Heart left ventricle (tissue), 13 donors: Measurements from ENCODE around the gene CITED2.

Experiments
- CTCF ChIP-seq, 12 donors: fragments of 200-600 bp; sonication (generic) in 4 of 12; IDR thresholded peaks; one replicate each; pipeline versions ENCODE4 v1.5.0 to v1.8.0; 2018 to 2022; ENCODE audit warnings: antibody characterized with exemption in 12 of 12, mild to moderate bottlenecking in 5 of 12
- POLR2A ChIP-seq, 2 donors: fragments of 450-650 bp; IDR thresholded peaks; one replicate each; pipeline ENCODE4 v1.6.1; 2017; ENCODE audit warnings: antibody characterized with exemption in 2 of 2, mild to moderate bottlenecking in 2 of 2, moderate library complexity in 2 of 2
- donor health status: ischemic (EF 13 %, LVEDD 7.1; RV severe dilation, severe dysfunction).
- donor health status: DM: no; HTN: yes; CAD: no.
- donor health status: DM: no; HTN: no; CAD: no.
- donor health status: ischemic (EF 25% LVEDD 6.9; RV normal size, moderate dysfunction).
- donor health status: ischemic (EF 25% LVEDD 5.7; RV mildly dilated, moderate dysfunction).
- donor health status: ischemic (EF 35%, LVEDD 5.7; RV mildly dilated, moderate dysfunction).
- donor health status: nonischemic (EF 11% LVEDD 7.7; RV severe dilation, severe dysfunction).
- donor health status: DM: yes; HTN: yes; CAD: no.
- donor health status: PGD.
- donor health status: ischemic (EF 29% LVEDD 5.4; RV normal size, mild dysfunction).
- donor health status: nonischemic (EF 23%, LVEDD 6.1; RV moderate dilation, normal function).

- no peak for TF ChIP-seq CTCF (IDR thresholded peaks at IDR 0.05)
- no peak for TF ChIP-seq POLR2A (IDR thresholded peaks at IDR 0.05)
These were observed 3.8 kb upstream of the CITED2 start for GRCh38 chr6:139378226-139378625.
